ENCODE data around the gene MARK3.

GRCh38 chr14:103372017-103372416, 13.2 kb upstream of the MARK3 start:
- TF ChIP-seq CTCF (conservative IDR thresholded peaks at IDR 0.05; ENCODE audit: low read depth, low read length), result no peak
- TF ChIP-seq POLR2A (IDR thresholded peaks at IDR 0.05; ENCODE audit: low read depth, low read length), result no peak
- TF ChIP-seq RFX5 (IDR thresholded peaks at IDR 0.05; ENCODE audit: low read depth, low read length), result no peak
- TF ChIP-seq RCOR1 (IDR thresholded peaks at IDR 0.05; ENCODE audit: insufficient replicate concordance, low read length), result no peak
- TF ChIP-seq USF2 (IDR thresholded peaks at IDR 0.05; ENCODE audit: low read depth, low read length), result no peak
- TF ChIP-seq SMC3 (IDR thresholded peaks at IDR 0.05; ENCODE audit: low read depth, low read length), result no peak

All from IMR-90 (cell line).